ENCODE measurements around the gene ACOT2. TPM values are rescaled to one million over a fixed set of nuclear protein-coding genes. Genes with fewer than 3 reads are reported as not detected.
"Not testable (repeated sequence)": the region's sequence is repeated elsewhere in the genome, so short reads cannot be mapped to it uniquely, and the experiment has no call there.

Gene ACOT2
- total RNA-seq: 100 to 1,000 TPM in 3 of 4 donors, 10 to 100 TPM in 1; 52.7 to 114 (median 104) TPM

- in situ Hi-C loops (cut with MboI; ENCODE audit: low sequenced_read_pairs in 4 of 4): loop anchor here in 1 of 4 donors (10.0 kb wide), 1 partner anchor 65 kb away; no protein-coding TSS in a partner anchor
- peak within 1 kb of the TSS; percentile 56 to 81 (median 72) for H3K4me3 ChIP-seq
- TF ChIP-seq CTCF (IDR thresholded peaks at IDR 0.05 in 4 of 5, conservative IDR thresholded peaks at IDR 0.05 in 1 of 5) (peak in 3 of 5 experiments; percentile 10 to 25 (median 15)), POLR2A (IDR thresholded peaks at IDR 0.05) (peak in 1 of 2 donors; percentile 68)
- not testable (repeated sequence) for H3K36me3 ChIP-seq, H3K9me3 ChIP-seq, H3K27me3 ChIP-seq
- peak; percentile 66 to 94 for DNase-seq
- H3K27ac ChIP-seq: peak within 1 kb of the TSS; percentile 88 to 98 (median 94)
- ATAC-seq: peak; percentile 86 to 93
- intact Hi-C loops (cut with DNase I; ENCODE audit: low total_unique reads): loop anchor here (2.0 to 5.0 kb wide), 4 partner anchors 42 to 153 kb away; partner anchors contain the start of gene DNAL1
- H3K4me1 ChIP-seq: peaks cover 9 to 28% of the 10 kb centered on the region in 2 donors
These were observed at the start of gene ACOT2 for GRCh38 chr14:73569185-73569958. ACOT2 (plus strand) TSS chr14:73569213; CDS start chr14:73569241, 28 bp downstream.

- no peak for ATAC-seq
- H3K27ac ChIP-seq: no peak overlapping the region
- H3K36me3 ChIP-seq: no peaks in the 10 kb centered on the region
- DNase-seq: no peak
- intact Hi-C loops (cut with DNase I; ENCODE audit: low total_unique reads) (no loop called here), in situ Hi-C loops (cut with MboI; ENCODE audit: low sequenced_read_pairs in 4 of 4) (loop anchor here in 2 of 4 donors (10.0 to 25.0 kb wide), 2 partner anchors 54 to 316 kb away; no protein-coding TSS in a partner anchor)
- TF ChIP-seq POLR2A (IDR thresholded peaks at IDR 0.05): no peak
- TF ChIP-seq CTCF (IDR thresholded peaks at IDR 0.05 in 4 of 5, conservative IDR thresholded peaks at IDR 0.05 in 1 of 5): no peak
- no peaks in the 10 kb centered on the region for H3K9me3 ChIP-seq
- H3K27me3 ChIP-seq: no peaks in the 10 kb centered on the region
- no peak overlapping the region for H3K4me3 ChIP-seq
- H3K4me1 ChIP-seq: peaks cover 4 to 9% of the 10 kb centered on the region in 2 donors
These were observed 47.8 kb upstream of the ACOT2 start for GRCh38 chr14:73521229-73521628.

DNA sequence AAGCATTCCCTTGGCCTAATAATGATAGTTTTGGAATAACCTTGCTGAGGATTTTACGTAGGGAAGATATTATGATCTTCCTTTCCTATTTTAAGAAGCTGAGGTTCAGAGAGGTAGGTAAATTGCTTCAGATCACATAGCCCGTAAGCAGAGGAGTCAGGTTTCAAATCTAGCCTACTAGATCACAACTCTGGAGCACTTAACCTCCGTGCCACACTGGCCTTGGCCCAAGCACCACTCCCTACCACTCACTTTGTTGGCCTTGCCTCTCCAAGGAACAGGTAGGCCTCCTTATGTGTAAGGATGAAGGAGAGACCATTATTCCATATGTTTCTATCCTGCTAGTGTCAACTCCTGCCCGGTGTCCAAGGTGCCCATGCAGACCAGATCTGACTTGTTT is 44.5 kb upstream of the ACOT2 start:
- H3K27me3 ChIP-seq: no peaks in the 10 kb centered on the region
- DNase-seq: peak in 1 of 2 donors; percentile 31
- peak overlapping the region in 2 of 4 donors; percentile 2 to 8 for H3K27ac ChIP-seq
- peak; percentile 60 to 64 for ATAC-seq
- TF ChIP-seq POLR2A (IDR thresholded peaks at IDR 0.05): no peak
- TF ChIP-seq CTCF (IDR thresholded peaks at IDR 0.05 in 4 of 5, conservative IDR thresholded peaks at IDR 0.05 in 1 of 5): no peak
- in situ Hi-C loops (cut with MboI; ENCODE audit: low sequenced_read_pairs in 4 of 4) (loop anchor here in 2 of 4 donors (10.0 to 25.0 kb wide), 2 partner anchors 50 to 313 kb away; no protein-coding TSS in a partner anchor), intact Hi-C loops (cut with DNase I; ENCODE audit: low total_unique reads) (no loop called here)
- H3K4me3 ChIP-seq: no peak overlapping the region
- H3K36me3 ChIP-seq: no peaks in the 10 kb centered on the region
- no peaks in the 10 kb centered on the region for H3K9me3 ChIP-seq
- H3K4me1 ChIP-seq: peaks cover 11 to 16% of the 10 kb centered on the region in 2 donors

GRCh38 chr14:73526036-73526984 is 42.7 kb upstream of the ACOT2 start:
- intact Hi-C loops (cut with DNase I; ENCODE audit: low total_unique reads) (loop anchor here (5.0 kb wide), 1 partner anchor 41 kb away; the partner anchor contains the start of gene ACOT2), in situ Hi-C loops (cut with MboI; ENCODE audit: low sequenced_read_pairs in 4 of 4) (loop anchor here in 2 of 4 donors (5.0 to 10.0 kb wide), 2 partner anchors 36 to 48 kb away; no protein-coding TSS in a partner anchor)
- no peaks in the 10 kb centered on the region for H3K36me3 ChIP-seq
- H3K9me3 ChIP-seq: no peaks in the 10 kb centered on the region
- H3K4me1 ChIP-seq: peaks cover 11 to 16% of the 10 kb centered on the region in 2 donors
- H3K27me3 ChIP-seq: no peaks in the 10 kb centered on the region
- no peak for TF ChIP-seq POLR2A (IDR thresholded peaks at IDR 0.05)
- no peak for TF ChIP-seq CTCF (IDR thresholded peaks at IDR 0.05 in 4 of 5, conservative IDR thresholded peaks at IDR 0.05 in 1 of 5)
- no peak for DNase-seq
- H3K27ac ChIP-seq: peak overlapping the region; percentile 14 to 33 (median 22)
- ATAC-seq: peak; percentile 36 to 60
- H3K4me3 ChIP-seq: no peak overlapping the region

GRCh38 chr14:73529356-73529755 is 39.7 kb upstream of the ACOT2 start:
- in situ Hi-C loops (cut with MboI; ENCODE audit: low sequenced_read_pairs in 4 of 4) (loop anchor here in 2 of 4 donors (5.0 to 10.0 kb wide), 2 partner anchors 33 to 45 kb away; no protein-coding TSS in a partner anchor), intact Hi-C loops (cut with DNase I; ENCODE audit: low total_unique reads) (loop anchor here (5.0 kb wide), 1 partner anchor 38 kb away; the partner anchor contains the start of gene ACOT2)
- not testable (repeated sequence) for ATAC-seq, DNase-seq, H3K9me3 ChIP-seq, H3K36me3 ChIP-seq, H3K27ac ChIP-seq, H3K27me3 ChIP-seq, H3K4me3 ChIP-seq
- peaks cover 11% of the 10 kb centered on the region in 2 donors for H3K4me1 ChIP-seq

GRCh38 chr14:73531971-73532370 is 37.0 kb upstream of the ACOT2 start:
- H3K36me3 ChIP-seq; in situ Hi-C loops (cut with MboI; ENCODE audit: low sequenced_read_pairs in 4 of 4); H3K27ac ChIP-seq; DNase-seq; H3K9me3 ChIP-seq; H3K4me1 ChIP-seq; H3K27me3 ChIP-seq; ATAC-seq; H3K4me3 ChIP-seq; intact Hi-C loops (cut with DNase I; ENCODE audit: low total_unique reads): not testable (repeated sequence)
